GM12878 (cell line): ENCODE results near the gene ACADS. TPM values are rescaled to one million over a fixed set of nuclear protein-coding genes. Genes with fewer than 3 reads are reported as not detected.

Experiments used
- ATAC-seq: fragments of 200-7000 bp; cut with Tn5 transposase; 3 replicates; pipeline ENCODE4 v1.9.1; 2020; ENCODE audit warnings: mild to moderate bottlenecking, moderate library complexity
- BruUV-seq: library from RNA; stranded (reverse); fragments of 400-500 nt; replicated peaks from 2 replicates; lab custom pipeline; 2021; lab: Mats Ljungman, UMichigan
- CTCF ChIA-PET: fragments of 300-600 bp; sonication (Branson Sonifier 250); formaldehyde crosslinking; extraction: SDS; loops from one replicate; lab custom pipeline; 2021; ENCODE audit warnings: inconsistent platforms; lab: Yijun Ruan, JAX
- POLR2A ChIA-PET: fragments of 350-600 bp; formaldehyde crosslinking; extraction: SDS; loops from one replicate; lab custom pipeline; 2021; ENCODE audit warnings: inconsistent platforms; lab: Charles Lee
- RAD21 ChIA-PET: fragments of 300-600 bp; sonication (Branson Sonifier 250); formaldehyde crosslinking; loops from one replicate; lab custom pipeline; 2023; ENCODE audit warnings: antibody characterized with exemption; ENCODE audit not compliant: unreplicated experiment; lab: Charles Lee
- SMC1A ChIA-PET: fragments of 300-600 bp; sonication (Branson Sonifier 250); formaldehyde crosslinking; loops from one replicate; lab custom pipeline; 2023; ENCODE audit not compliant: unreplicated experiment, uncharacterized antibody; lab: Charles Lee
- DNase-seq: peaks from one replicate; pipeline ENCODE4 v3.0.0-alpha.2; 2011; ENCODE audit warnings: low read depth, low spot score
- FAIRE-seq: peaks from 3 replicates; lab custom pipeline; 2011; peaks lifted over from hg19 to GRCh38; lab: Jason Lieb, UNC
- H2AFZ ChIP-seq: 2 replicates; pipeline ENCODE4 v1.6.0; 2011; ENCODE audit warnings: low read depth, low read length, control low read depth; ENCODE audit not compliant: control insufficient read depth
- H3K27ac ChIP-seq: 2 replicates; pipeline ENCODE4 v1.5.1; 2011; ENCODE audit warnings: control low read depth; ENCODE audit not compliant: control insufficient read depth, insufficient read depth
- H3K27me3 ChIP-seq, 2 experiments: replicated peaks in 1 of 2; 2 replicates each; pipeline versions ENCODE4 v1.6.0 to v1.6.1; 2011; ENCODE audit warnings: low read length in 1 of 2; ENCODE audit not compliant: control insufficient read depth in 2 of 2, insufficient read depth in 2 of 2
- H3K36me3 ChIP-seq, 2 experiments: 2 replicates each; pipeline ENCODE4 v1.5.1; 2011; ENCODE audit warnings: low read length in 1 of 2; ENCODE audit not compliant: control insufficient read depth in 2 of 2, insufficient read depth in 2 of 2
- H3K4me1 ChIP-seq: 2 replicates; pipeline ENCODE4 v1.6.1; 2011; ENCODE audit warnings: mild to moderate bottlenecking, low read length, moderate library complexity, mixed read lengths; ENCODE audit not compliant: control insufficient read depth, insufficient read depth
- H3K4me2 ChIP-seq: 2 replicates; pipeline ENCODE4 v1.6.0; 2011; ENCODE audit warnings: control low read depth; ENCODE audit not compliant: control insufficient read depth, insufficient read depth
- H3K4me3 ChIP-seq: fragments of 200-600 bp; sonication (generic); 2 replicates; pipeline ENCODE4 v1.5.1; 2016
- H3K79me2 ChIP-seq: 2 replicates; pipeline ENCODE4 v1.6.0; 2011; ENCODE audit warnings: low read length; ENCODE audit not compliant: control insufficient read depth, insufficient read depth
- H3K9ac ChIP-seq: 2 replicates; pipeline ENCODE4 v1.8.0; 2011; ENCODE audit warnings: low read length, control low read depth, mixed read lengths; ENCODE audit not compliant: control insufficient read depth, insufficient read depth
- H3K9me3 ChIP-seq: replicated peaks from 3 replicates; pipeline ENCODE4 v1.5.1; 2011; ENCODE audit warnings: mild to moderate bottlenecking, low read length; ENCODE audit not compliant: control insufficient read depth, insufficient read depth
- H4K20me1 ChIP-seq: 2 replicates; pipeline ENCODE4 v1.6.0; 2011; ENCODE audit not compliant: control insufficient read depth, insufficient read depth
- ASH2L ChIP-seq: fragments of 300-600, 200-600 bp; sonication (generic); IDR thresholded peaks from 2 replicates; pipeline ENCODE4 v1.6.1; 2017; ENCODE audit warnings: low read depth, mild to moderate bottlenecking, borderline replicate concordance
- BACH1 ChIP-seq: fragments of 450-650 bp; IDR thresholded peaks from 2 replicates; pipeline ENCODE4 v1.6.1; 2017; ENCODE audit warnings: mild to moderate bottlenecking, borderline replicate concordance
- BCL11A ChIP-seq: IDR thresholded peaks from 2 replicates; pipeline ENCODE4 v1.6.1; 2011; ENCODE audit warnings: low read depth, low read length
- BMI1 ChIP-seq: fragments of 450-650 bp; IDR thresholded peaks from 2 replicates; pipeline ENCODE4 v1.6.1; 2016; ENCODE audit warnings: mild to moderate bottlenecking, moderate library complexity, borderline replicate concordance
- CHD1 ChIP-seq: IDR thresholded peaks from 2 replicates; pipeline ENCODE4 v1.6.1; 2012; ENCODE audit warnings: low read depth, low read length, improper control_type of control experiment
- EZH2 ChIP-seq: IDR thresholded peaks from 2 replicates; pipeline ENCODE4 v1.6.1; 2012; ENCODE audit warnings: low read depth, mild to moderate bottlenecking, control low read depth, inconsistent platforms, low read length, borderline replicate concordance; ENCODE audit not compliant: control insufficient read depth
- FOXK2 ChIP-seq: fragments of 450-650 bp; IDR thresholded peaks from 2 replicates; pipeline ENCODE4 v1.6.1; 2017; ENCODE audit warnings: mild to moderate bottlenecking, moderate library complexity
- HDGF ChIP-seq: fragments of 450-650 bp; IDR thresholded peaks from 2 replicates; pipeline ENCODE4 v1.6.1; 2016; ENCODE audit warnings: antibody characterized with exemption
- MXI1 ChIP-seq: fragments of 150-350 bp; IDR thresholded peaks from 2 replicates; pipeline ENCODE4 v1.6.1; 2011; ENCODE audit warnings: low read depth, mild to moderate bottlenecking, inconsistent platforms, low read length, improper control_type of control experiment
- NFYB ChIP-seq: IDR thresholded peaks from 2 replicates; pipeline ENCODE4 v1.6.1; 2011; ENCODE audit warnings: low read depth, mild to moderate bottlenecking, low read length, improper control_type of control experiment, moderate library complexity; ENCODE audit not compliant: insufficient read depth
- NR2F1 ChIP-seq: fragments of 450-650 bp; conservative IDR thresholded peaks from 2 replicates; pipeline ENCODE4 v1.6.1; 2017; ENCODE audit warnings: mild to moderate bottlenecking
- NRF1 ChIP-seq: conservative IDR thresholded peaks from 2 replicates; pipeline ENCODE4 v1.6.1; 2011; ENCODE audit warnings: mild to moderate bottlenecking, low read depth, low read length, improper control_type of control experiment
- RB1 ChIP-seq: fragments of 450-650 bp; formaldehyde crosslinking; IDR thresholded peaks from 2 replicates; pipeline ENCODE4 v1.6.1; 2017; ENCODE audit warnings: mild to moderate bottlenecking, borderline replicate concordance
- RELA ChIP-seq: fragments of 450-650 bp; IDR thresholded peaks from 2 replicates; pipeline ENCODE4 v1.8.0; 2014; ENCODE audit warnings: borderline replicate concordance; ENCODE audit not compliant: partially characterized antibody
- SMC3 ChIP-seq: IDR thresholded peaks from 2 replicates; pipeline ENCODE4 v1.6.1; 2011; ENCODE audit warnings: low read length, improper control_type of control experiment, borderline replicate concordance
- TAF1 ChIP-seq: IDR thresholded peaks from 2 replicates; pipeline ENCODE4 v1.6.1; 2011; ENCODE audit warnings: mild to moderate bottlenecking, low read depth, low read length, borderline replicate concordance
- WGBS: methylation state at CpG from one replicate; pipeline ENCODE4 v1.1.6; 2016; ENCODE audit warnings: low lambda C conversion rate; ENCODE audit not compliant: insufficient replicate concordance, insufficient coverage; ENCODE audit errors: missing lambda C conversion rate; 5-methylcytosine and 5-hydroxymethylcytosine counted together
- in situ Hi-C: fragments of 300-500 bp; cut with MboI; formaldehyde crosslinking; loops from 9 replicates; pipeline ENCODE4 v1.14.3; 2018; ENCODE audit warnings: mixed read lengths
- intact Hi-C: fragments of 100-400 bp; cut with micrococcal nuclease; formaldehyde crosslinking; loops from one replicate; pipeline ENCODE4 v1.14.2; 2022; ENCODE audit not compliant: unreplicated experiment
- polyA plus RNA-seq, 11 experiments: library from polyadenylated mRNA; depleted of rRNA in 4 of 11; unstranded in 6 of 11; stranded (reverse) in 5 of 11; fragments of >200 nt; fragmentation: Nextera tagmentation in 4 of 11; fragmentation: Illumina TruSeq in 1 of 11; extraction: Ambion mirVana in 4 of 11; extraction: Trizol in 1 of 11; gene quantifications; 1 replicate in 1 of 11; 2 replicates in 10 of 11; pipeline versions ENCODE4 v1.2.1 to v1.2.3, GENCODE V29; 2011 to 2016; ENCODE audit warnings: inconsistent platforms in 2 of 11, missing spikeins in 2 of 11, low read depth in 1 of 11
- total RNA-seq, 4 experiments: library from RNA; depleted of rRNA in 3 of 4; stranded (reverse); fragments of >200 nt in 3 of 4; fragmentation: Illumina TruSeq in 1 of 4; extraction: Trizol in 1 of 4; gene quantifications; 2 replicates each; pipeline versions ENCODE4 v1.2.1 to v1.2.3, GENCODE V29; 2013 to 2021
- TF ChIP-seq, protein P1 (sequence below): IDR thresholded peaks from 2 replicates; pipeline ENCODE4 v1.6.1; 2012; ENCODE audit warnings: improper control_type of control experiment, low read depth, low read length; ENCODE audit not compliant: insufficient replicate concordance
- TF ChIP-seq, protein P2 (sequence below): IDR thresholded peaks from 2 replicates; pipeline ENCODE4 v1.6.1; 2011; ENCODE audit warnings: mild to moderate bottlenecking, low read depth, low read length, moderate library complexity; ENCODE audit not compliant: insufficient replicate concordance

ACADS gene
- total and polyA plus RNA-seq, 10 of the 15 experiments (the other 5 are each of a cell fraction or from before 2014, with no cell fraction given) = 0.05 to 18.1 (median 10.2) TPM

- 75% methylated on average over 38 of the region's 38 CpGs for WGBS
- no TSS peak for BruUV-seq
- H3K4me1 ChIP-seq = no peaks in the 10 kb centered on the region
- H4K20me1 ChIP-seq = no peaks in the 10 kb centered on the region
- no peaks in the 10 kb centered on the region for H3K9me3 ChIP-seq
- FAIRE-seq (no peak), ATAC-seq (no peak), DNase-seq (no peak)
- H3K79me2 ChIP-seq = no peaks in the 10 kb centered on the region
- ChIA-PET SMC1A (no interaction called here), POLR2A (no interaction called here), RAD21 (no interaction called here), CTCF (interaction anchor here (1.3 to 1.5 kb wide), 2 partner anchors 235 kb away, joined by 5 to 7 read pairs; no protein-coding TSS in a partner anchor)
- in situ Hi-C loops (no loop called here), intact Hi-C loops (no loop called here)
- no peak overlapping the region for H3K9ac ChIP-seq
- no peak overlapping the region for H2AFZ ChIP-seq
- no peak overlapping the region for H3K4me2 ChIP-seq
- H3K27ac ChIP-seq = no peak overlapping the region
- H3K27me3 ChIP-seq = no peaks in the 10 kb centered on the region
- no peak overlapping the region for H3K4me3 ChIP-seq
- H3K36me3 ChIP-seq = no peaks in the 10 kb centered on the region
- TF ChIP-seq FOXK2 (no peak), MXI1 (no peak), NR2F1 (no peak), ASH2L (no peak), EZH2 (no peak), CHD1 (no peak), RELA (no peak), RB1 (no peak), NRF1 (no peak), BMI1 (no peak), NFYB (no peak), BCL11A (no peak), TAF1 (no peak), BACH1 (no peak), HDGF (no peak), SMC3 (no peak)
- TF ChIP-seq, protein P1, sequence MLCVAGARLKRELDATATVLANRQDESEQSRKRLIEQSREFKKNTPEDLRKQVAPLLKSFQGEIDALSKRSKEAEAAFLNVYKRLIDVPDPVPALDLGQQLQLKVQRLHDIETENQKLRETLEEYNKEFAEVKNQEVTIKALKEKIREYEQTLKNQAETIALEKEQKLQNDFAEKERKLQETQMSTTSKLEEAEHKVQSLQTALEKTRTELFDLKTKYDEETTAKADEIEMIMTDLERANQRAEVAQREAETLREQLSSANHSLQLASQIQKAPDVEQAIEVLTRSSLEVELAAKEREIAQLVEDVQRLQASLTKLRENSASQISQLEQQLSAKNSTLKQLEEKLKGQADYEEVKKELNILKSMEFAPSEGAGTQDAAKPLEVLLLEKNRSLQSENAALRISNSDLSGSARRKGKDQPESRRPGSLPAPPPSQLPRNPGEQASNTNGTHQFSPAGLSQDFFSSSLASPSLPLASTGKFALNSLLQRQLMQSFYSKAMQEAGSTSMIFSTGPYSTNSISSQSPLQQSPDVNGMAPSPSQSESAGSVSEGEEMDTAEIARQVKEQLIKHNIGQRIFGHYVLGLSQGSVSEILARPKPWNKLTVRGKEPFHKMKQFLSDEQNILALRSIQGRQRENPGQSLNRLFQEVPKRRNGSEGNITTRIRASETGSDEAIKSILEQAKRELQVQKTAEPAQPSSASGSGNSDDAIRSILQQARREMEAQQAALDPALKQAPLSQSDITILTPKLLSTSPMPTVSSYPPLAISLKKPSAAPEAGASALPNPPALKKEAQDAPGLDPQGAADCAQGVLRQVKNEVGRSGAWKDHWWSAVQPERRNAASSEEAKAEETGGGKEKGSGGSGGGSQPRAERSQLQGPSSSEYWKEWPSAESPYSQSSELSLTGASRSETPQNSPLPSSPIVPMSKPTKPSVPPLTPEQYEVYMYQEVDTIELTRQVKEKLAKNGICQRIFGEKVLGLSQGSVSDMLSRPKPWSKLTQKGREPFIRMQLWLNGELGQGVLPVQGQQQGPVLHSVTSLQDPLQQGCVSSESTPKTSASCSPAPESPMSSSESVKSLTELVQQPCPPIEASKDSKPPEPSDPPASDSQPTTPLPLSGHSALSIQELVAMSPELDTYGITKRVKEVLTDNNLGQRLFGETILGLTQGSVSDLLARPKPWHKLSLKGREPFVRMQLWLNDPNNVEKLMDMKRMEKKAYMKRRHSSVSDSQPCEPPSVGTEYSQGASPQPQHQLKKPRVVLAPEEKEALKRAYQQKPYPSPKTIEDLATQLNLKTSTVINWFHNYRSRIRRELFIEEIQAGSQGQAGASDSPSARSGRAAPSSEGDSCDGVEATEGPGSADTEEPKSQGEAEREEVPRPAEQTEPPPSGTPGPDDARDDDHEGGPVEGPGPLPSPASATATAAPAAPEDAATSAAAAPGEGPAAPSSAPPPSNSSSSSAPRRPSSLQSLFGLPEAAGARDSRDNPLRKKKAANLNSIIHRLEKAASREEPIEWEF = no peak
- TF ChIP-seq, protein P2, sequence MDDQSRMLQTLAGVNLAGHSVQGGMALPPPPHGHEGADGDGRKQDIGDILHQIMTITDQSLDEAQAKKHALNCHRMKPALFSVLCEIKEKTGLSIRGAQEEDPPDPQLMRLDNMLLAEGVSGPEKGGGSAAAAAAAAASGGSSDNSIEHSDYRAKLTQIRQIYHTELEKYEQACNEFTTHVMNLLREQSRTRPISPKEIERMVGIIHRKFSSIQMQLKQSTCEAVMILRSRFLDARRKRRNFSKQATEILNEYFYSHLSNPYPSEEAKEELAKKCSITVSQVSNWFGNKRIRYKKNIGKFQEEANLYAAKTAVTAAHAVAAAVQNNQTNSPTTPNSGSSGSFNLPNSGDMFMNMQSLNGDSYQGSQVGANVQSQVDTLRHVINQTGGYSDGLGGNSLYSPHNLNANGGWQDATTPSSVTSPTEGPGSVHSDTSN = no peak
Observed at GRCh38 chr12:120736404-120737331, 11.0 kb downstream of the ACADS start.
